Measurements from ENCODE around the gene ERBB4.

Gene ERBB4

DNA sequence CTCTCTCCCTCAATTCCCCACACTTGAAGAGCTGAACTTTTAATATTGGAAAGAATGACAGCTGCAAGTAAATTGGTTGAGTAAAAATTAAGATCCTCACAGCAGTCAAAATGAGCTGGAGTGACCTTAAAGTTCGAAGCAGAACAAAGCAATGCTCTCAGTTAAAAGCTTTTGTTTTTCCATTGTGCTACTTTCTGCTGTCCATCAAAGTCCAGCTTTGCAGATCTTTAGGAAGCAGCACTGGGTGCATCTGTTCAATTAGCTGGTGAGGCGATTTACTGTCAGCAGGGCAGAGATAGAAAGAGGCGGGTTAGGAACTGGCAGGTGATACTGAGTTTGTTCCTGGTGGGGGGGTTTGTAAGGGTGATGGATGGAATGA lies 1147.4 kb downstream of the ERBB4 start:
- no peaks in the 10 kb centered on the region for H3K9me2 ChIP-seq (replicated peaks; ENCODE audit: insufficient read depth, low read length)
- H3K36me3 ChIP-seq (replicated peaks; ENCODE audit: insufficient read depth, low read length): no peaks in the 10 kb centered on the region
- DNase-seq: no peak
- H3K9me3 ChIP-seq (replicated peaks; ENCODE audit: insufficient read depth, low read length): no peaks in the 10 kb centered on the region
- H3K4me3 ChIP-seq (ENCODE audit: low read length): no peak overlapping the region
- no peaks in the 10 kb centered on the region for H3K27me3 ChIP-seq (replicated peaks; ENCODE audit: insufficient read depth, low read length)
- H3K4me1 ChIP-seq (ENCODE audit: low read length): 0 out of 2 replicates have a peak, but pooled peaks cover 6% of the 10 kb centered on the region
- H3K4me2 ChIP-seq (ENCODE audit: low read depth, low read length): no peak overlapping the region
- no peak overlapping the region for H2AFZ ChIP-seq (ENCODE audit: low read length)
- H3K27ac ChIP-seq (ENCODE audit: low read length): no peak overlapping the region
- no peak overlapping the region for H3K9ac ChIP-seq (ENCODE audit: low read length)
- no peaks in the 10 kb centered on the region for H3F3A ChIP-seq (ENCODE audit: insufficient read depth, low read length)
- TF ChIP-seq EZH2phosphoT487 (IDR thresholded peaks at IDR 0.05; ENCODE audit: low read length): no peak
- H3K79me2 ChIP-seq (ENCODE audit: low read length): no peaks in the 10 kb centered on the region
- no peaks in the 10 kb centered on the region for H4K20me1 ChIP-seq (ENCODE audit: insufficient read depth, low read length)

DNA sequence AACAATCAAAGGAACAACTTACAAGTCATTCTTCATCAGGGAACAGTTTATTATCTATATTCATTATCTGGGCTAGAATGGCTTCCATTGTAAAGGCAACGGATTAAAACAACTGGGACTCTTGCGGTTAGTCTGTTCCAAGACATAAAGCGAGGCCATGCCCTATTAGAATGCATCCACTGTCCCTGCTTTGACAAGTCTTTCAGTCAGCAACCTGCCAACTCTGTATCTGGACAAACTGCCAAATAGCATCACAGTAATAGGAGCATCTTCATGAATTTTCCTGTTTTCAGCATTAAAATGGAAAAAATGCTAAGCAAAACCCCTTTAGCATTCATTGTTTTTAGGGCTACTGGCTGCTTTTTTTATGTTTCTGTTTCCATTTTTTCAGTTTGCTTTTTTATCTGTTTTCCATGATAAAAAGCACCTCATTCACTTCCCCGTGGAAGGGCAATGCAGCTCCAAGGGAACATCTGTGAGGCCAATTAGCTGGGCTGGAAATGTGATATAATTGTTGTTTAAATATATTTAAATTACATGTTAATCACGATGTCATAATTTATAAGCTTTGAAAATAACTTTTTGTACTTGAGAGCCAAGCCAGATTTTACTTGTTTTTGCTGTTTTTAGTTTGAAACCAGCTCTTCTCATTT lies 1147.9 kb downstream of the ERBB4 start:
- Histone ChIP-seq H3K9me2 (replicated peaks; ENCODE audit: insufficient read depth, low read length) (no peaks in the 10 kb centered on the region), H2AFZ (ENCODE audit: low read length) (no peak overlapping the region), H3K9ac (ENCODE audit: low read length) (no peak overlapping the region), H3K4me2 (ENCODE audit: low read depth, low read length) (no peak overlapping the region), H4K20me1 (ENCODE audit: insufficient read depth, low read length) (no peaks in the 10 kb centered on the region), H3K9me3 (replicated peaks; ENCODE audit: insufficient read depth, low read length) (no peaks in the 10 kb centered on the region), H3F3A (ENCODE audit: insufficient read depth, low read length) (no peaks in the 10 kb centered on the region), H3K36me3 (replicated peaks; ENCODE audit: insufficient read depth, low read length) (no peaks in the 10 kb centered on the region), H3K4me3 (ENCODE audit: low read length) (no peak overlapping the region), H3K4me1 (ENCODE audit: low read length) (0 out of 2 replicates have a peak, but pooled peaks cover 6% of the 10 kb centered on the region), H3K27ac (ENCODE audit: low read length) (no peak overlapping the region), H3K79me2 (ENCODE audit: low read length) (no peaks in the 10 kb centered on the region), H3K27me3 (replicated peaks; ENCODE audit: insufficient read depth, low read length) (no peaks in the 10 kb centered on the region)
- TF ChIP-seq, protein P1, sequence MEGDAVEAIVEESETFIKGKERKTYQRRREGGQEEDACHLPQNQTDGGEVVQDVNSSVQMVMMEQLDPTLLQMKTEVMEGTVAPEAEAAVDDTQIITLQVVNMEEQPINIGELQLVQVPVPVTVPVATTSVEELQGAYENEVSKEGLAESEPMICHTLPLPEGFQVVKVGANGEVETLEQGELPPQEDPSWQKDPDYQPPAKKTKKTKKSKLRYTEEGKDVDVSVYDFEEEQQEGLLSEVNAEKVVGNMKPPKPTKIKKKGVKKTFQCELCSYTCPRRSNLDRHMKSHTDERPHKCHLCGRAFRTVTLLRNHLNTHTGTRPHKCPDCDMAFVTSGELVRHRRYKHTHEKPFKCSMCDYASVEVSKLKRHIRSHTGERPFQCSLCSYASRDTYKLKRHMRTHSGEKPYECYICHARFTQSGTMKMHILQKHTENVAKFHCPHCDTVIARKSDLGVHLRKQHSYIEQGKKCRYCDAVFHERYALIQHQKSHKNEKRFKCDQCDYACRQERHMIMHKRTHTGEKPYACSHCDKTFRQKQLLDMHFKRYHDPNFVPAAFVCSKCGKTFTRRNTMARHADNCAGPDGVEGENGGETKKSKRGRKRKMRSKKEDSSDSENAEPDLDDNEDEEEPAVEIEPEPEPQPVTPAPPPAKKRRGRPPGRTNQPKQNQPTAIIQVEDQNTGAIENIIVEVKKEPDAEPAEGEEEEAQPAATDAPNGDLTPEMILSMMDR (IDR thresholded peaks at IDR 0.05; ENCODE audit: low read length): no peak
- TF ChIP-seq EZH2phosphoT487 (IDR thresholded peaks at IDR 0.05; ENCODE audit: low read length) (no peak), EZH2 (optimal IDR thresholded peaks at IDR 0.05; ENCODE audit: low read depth, low read length) (no peak)
- no peak for DNase-seq

DNA sequence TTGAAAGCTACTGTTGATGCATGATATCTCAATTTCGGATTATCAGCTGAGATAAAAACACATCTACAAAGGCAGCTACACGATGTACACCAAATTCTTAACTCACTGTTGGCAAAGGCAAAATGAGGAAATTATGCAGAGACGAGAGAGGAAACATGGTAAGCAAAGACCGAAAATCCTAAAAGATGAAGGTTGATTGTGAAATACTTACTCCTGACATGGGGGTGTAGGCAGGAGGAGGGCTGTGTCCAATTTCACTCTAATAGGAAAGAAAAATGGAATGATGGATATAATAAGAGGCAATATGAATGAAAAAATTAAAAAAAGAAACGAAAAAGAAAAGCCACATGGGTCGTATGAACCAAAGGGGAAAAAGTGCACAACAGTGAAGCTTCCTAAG lies 1150.9 kb downstream of the ERBB4 start:
- no peak for DNase-seq
- no peaks in the 10 kb centered on the region for H4K20me1 ChIP-seq (ENCODE audit: insufficient read depth, low read length)
- no peaks in the 10 kb centered on the region for H3K27me3 ChIP-seq (replicated peaks; ENCODE audit: insufficient read depth, low read length)
- TF ChIP-seq EZH2phosphoT487 (IDR thresholded peaks at IDR 0.05; ENCODE audit: low read length) (no peak), EZH2 (optimal IDR thresholded peaks at IDR 0.05; ENCODE audit: low read depth, low read length) (no peak)
- TF ChIP-seq, protein P1 (IDR thresholded peaks at IDR 0.05; ENCODE audit: low read length): no peak
- no peaks in the 10 kb centered on the region for H3F3A ChIP-seq (ENCODE audit: insufficient read depth, low read length)
- H3K9me3 ChIP-seq (replicated peaks; ENCODE audit: insufficient read depth, low read length): no peaks in the 10 kb centered on the region
- H3K36me3 ChIP-seq (replicated peaks; ENCODE audit: insufficient read depth, low read length): no peaks in the 10 kb centered on the region
- H3K79me2 ChIP-seq (ENCODE audit: low read length): no peaks in the 10 kb centered on the region
- no peak overlapping the region for H3K27ac ChIP-seq (ENCODE audit: low read length)
- H2AFZ ChIP-seq (ENCODE audit: low read length): no peak overlapping the region
- H3K4me2 ChIP-seq (ENCODE audit: low read depth, low read length): no peak overlapping the region
- H3K9me2 ChIP-seq (replicated peaks; ENCODE audit: insufficient read depth, low read length): no peaks in the 10 kb centered on the region
- H3K9ac ChIP-seq (ENCODE audit: low read length): no peak overlapping the region
- H3K4me1 ChIP-seq (ENCODE audit: low read length): no peaks in the 10 kb centered on the region
- H3K4me3 ChIP-seq (ENCODE audit: low read length): no peak overlapping the region

DNA sequence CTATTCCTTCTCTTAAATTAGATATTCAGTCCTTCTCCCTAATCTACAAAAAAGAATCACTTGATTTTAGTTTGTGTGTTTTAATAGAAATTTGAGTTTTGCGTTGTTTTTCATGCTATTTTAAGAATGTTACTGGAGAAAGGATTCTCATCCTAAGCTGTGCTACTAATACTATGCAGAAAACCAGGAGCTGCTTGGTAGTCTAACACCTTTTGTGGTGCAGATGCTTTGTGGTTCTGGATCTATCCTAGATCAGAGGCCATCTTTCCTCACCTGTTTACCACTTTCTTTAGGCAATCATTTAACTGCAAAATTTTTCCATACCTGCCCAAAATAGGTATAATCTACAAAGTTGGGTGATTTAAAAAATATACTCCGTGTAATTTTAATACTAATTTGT lies 1158.6 kb downstream of the ERBB4 start:
- Histone ChIP-seq H3K27me3 (replicated peaks; ENCODE audit: insufficient read depth, low read length) (no peaks in the 10 kb centered on the region), H3K4me2 (ENCODE audit: low read depth, low read length) (no peak overlapping the region), H3K4me3 (ENCODE audit: low read length) (no peak overlapping the region), H3K9me3 (replicated peaks; ENCODE audit: insufficient read depth, low read length) (no peaks in the 10 kb centered on the region), H4K20me1 (ENCODE audit: insufficient read depth, low read length) (no peaks in the 10 kb centered on the region), H3F3A (ENCODE audit: insufficient read depth, low read length) (no peaks in the 10 kb centered on the region), H3K9ac (ENCODE audit: low read length) (no peak overlapping the region), H3K36me3 (replicated peaks; ENCODE audit: insufficient read depth, low read length) (no peaks in the 10 kb centered on the region), H3K27ac (ENCODE audit: low read length) (no peak overlapping the region), H3K9me2 (replicated peaks; ENCODE audit: insufficient read depth, low read length) (no peaks in the 10 kb centered on the region), H2AFZ (ENCODE audit: low read length) (no peak overlapping the region), H3K79me2 (ENCODE audit: low read length) (no peaks in the 10 kb centered on the region), H3K4me1 (ENCODE audit: low read length) (no peaks in the 10 kb centered on the region)
- DNase-seq: no peak
- TF ChIP-seq, protein P1 (IDR thresholded peaks at IDR 0.05; ENCODE audit: low read length): no peak
- TF ChIP-seq EZH2 (optimal IDR thresholded peaks at IDR 0.05; ENCODE audit: low read depth, low read length) (no peak), EZH2phosphoT487 (IDR thresholded peaks at IDR 0.05; ENCODE audit: low read length) (no peak)

Measured in MM.1S (cell line).